GM12878 (cell line): ENCODE measurements around the gene IMMP2L.

ENCODE experiments used
- ATF3 ChIP-seq: IDR thresholded peaks from 2 replicates; pipeline ENCODE4 v1.6.1; 2011; ENCODE audit warnings: low read depth, mild to moderate bottlenecking, low read length, moderate library complexity, borderline replicate concordance; ENCODE audit errors: extremely low read depth
- CTCF ChIP-seq, 3 experiments: IDR thresholded peaks in 2 of 3; conservative IDR thresholded peaks in 1 of 3; 2 replicates each; pipeline ENCODE4 v1.5.1; 2011; ENCODE audit warnings: low read depth in 3 of 3, low read length in 3 of 3, mild to moderate bottlenecking in 3 of 3, control low read depth in 2 of 3, moderate library complexity in 2 of 3, inconsistent platforms in 1 of 3, mixed read lengths in 1 of 3; ENCODE audit not compliant: control insufficient read depth in 2 of 3, insufficient read depth in 1 of 3; ENCODE audit errors: extremely low read depth in 1 of 3
- EGR1 ChIP-seq, 2 experiments: IDR thresholded peaks; 1 replicate in 1 of 2; 2 replicates in 1 of 2; pipeline ENCODE4 v1.6.1; 2011 to 2012; ENCODE audit warnings: low read depth in 2 of 2, low read length in 2 of 2, borderline replicate concordance in 1 of 2, mild to moderate bottlenecking in 1 of 2, moderate library complexity in 1 of 2
- EZH2 ChIP-seq: IDR thresholded peaks from 2 replicates; pipeline ENCODE4 v1.6.1; 2012; ENCODE audit warnings: low read depth, mild to moderate bottlenecking, control low read depth, inconsistent platforms, low read length, borderline replicate concordance; ENCODE audit not compliant: control insufficient read depth
- HCFC1 ChIP-seq: fragments of 150-350 bp; IDR thresholded peaks from 2 replicates; pipeline ENCODE4 v1.6.1; 2014; ENCODE audit warnings: low read length
- JUNB ChIP-seq: IDR thresholded peaks from 2 replicates; pipeline ENCODE4 v1.6.1; 2016; ENCODE audit warnings: antibody characterized with exemption, mild to moderate bottlenecking
- JUND ChIP-seq: IDR thresholded peaks from 2 replicates; pipeline ENCODE4 v1.6.1; 2012; ENCODE audit warnings: low read depth, mild to moderate bottlenecking, low read length, improper control_type of control experiment, moderate library complexity
- MXI1 ChIP-seq: fragments of 150-350 bp; IDR thresholded peaks from 2 replicates; pipeline ENCODE4 v1.6.1; 2011; ENCODE audit warnings: low read depth, mild to moderate bottlenecking, inconsistent platforms, low read length, improper control_type of control experiment
- MYC ChIP-seq: IDR thresholded peaks from 2 replicates; pipeline ENCODE4 v1.6.1; 2011; ENCODE audit warnings: mild to moderate bottlenecking, low read length, moderate library complexity, inconsistent platforms; ENCODE audit not compliant: insufficient read depth, insufficient replicate concordance, insufficient read length, severe bottlenecking
- RBBP5 ChIP-seq: fragments of 200-600 bp; sonication (generic); conservative IDR thresholded peaks from 2 replicates; pipeline ENCODE4 v1.6.1; 2016

GRCh38 chr7:111433426-111433825, 128.9 kb downstream of the IMMP2L start:
- TF ChIP-seq JUNB, result no peak
- TF ChIP-seq EZH2, result no peak
- TF ChIP-seq EGR1 (IDR thresholded peaks at IDR 0.05; ENCODE audit: borderline replicate concordance in 1 of 2, low read depth in 2 of 2, low read length in 2 of 2), result no peak
- no peak for TF ChIP-seq MYC
- no peak for TF ChIP-seq HCFC1
- no peak for TF ChIP-seq RBBP5
- TF ChIP-seq MXI1, result no peak
- TF ChIP-seq JUND, result no peak
- TF ChIP-seq CTCF (IDR thresholded peaks at IDR 0.05 in 2 of 3, conservative IDR thresholded peaks at IDR 0.05 in 1 of 3; ENCODE audit: control insufficient read depth in 2 of 3, extremely low read depth in 1 of 3, insufficient read depth in 1 of 3, low read depth in 3 of 3, low read length in 3 of 3), result no peak
- no peak for TF ChIP-seq ATF3
